Prostate gland (tissue), 2 donors: ENCODE results near the gene ABCB7.
"Not testable (repeated sequence)": the region's sequence is repeated elsewhere in the genome, so short reads cannot be mapped to it uniquely, and the experiment has no call there.

Experiments used
- POLR2A ChIP-seq: fragments of 450-650 bp; IDR thresholded peaks from one replicate; pipeline ENCODE4 v1.6.1; 2016; ENCODE audit warnings: antibody characterized with exemption, mild to moderate bottlenecking
- POLR2AphosphoS5 ChIP-seq: sonication (generic); formaldehyde crosslinking; IDR thresholded peaks from one replicate; pipeline ENCODE4 v1.6.1; 2017; ENCODE audit warnings: antibody characterized with exemption
- TF ChIP-seq, protein P1 (sequence below), 4 experiments: fragments of 200-600 bp in 2 of 4; fragments of 450-650 bp in 2 of 4; sonication (generic) in 2 of 4; IDR thresholded peaks; 1 replicate in 3 of 4; 2 replicates in 1 of 4; pipeline ENCODE4 v1.5.1; 2016 to 2019; ENCODE audit warnings: antibody characterized with exemption in 4 of 4, mild to moderate bottlenecking in 2 of 4, moderate library complexity in 2 of 4

DNA sequence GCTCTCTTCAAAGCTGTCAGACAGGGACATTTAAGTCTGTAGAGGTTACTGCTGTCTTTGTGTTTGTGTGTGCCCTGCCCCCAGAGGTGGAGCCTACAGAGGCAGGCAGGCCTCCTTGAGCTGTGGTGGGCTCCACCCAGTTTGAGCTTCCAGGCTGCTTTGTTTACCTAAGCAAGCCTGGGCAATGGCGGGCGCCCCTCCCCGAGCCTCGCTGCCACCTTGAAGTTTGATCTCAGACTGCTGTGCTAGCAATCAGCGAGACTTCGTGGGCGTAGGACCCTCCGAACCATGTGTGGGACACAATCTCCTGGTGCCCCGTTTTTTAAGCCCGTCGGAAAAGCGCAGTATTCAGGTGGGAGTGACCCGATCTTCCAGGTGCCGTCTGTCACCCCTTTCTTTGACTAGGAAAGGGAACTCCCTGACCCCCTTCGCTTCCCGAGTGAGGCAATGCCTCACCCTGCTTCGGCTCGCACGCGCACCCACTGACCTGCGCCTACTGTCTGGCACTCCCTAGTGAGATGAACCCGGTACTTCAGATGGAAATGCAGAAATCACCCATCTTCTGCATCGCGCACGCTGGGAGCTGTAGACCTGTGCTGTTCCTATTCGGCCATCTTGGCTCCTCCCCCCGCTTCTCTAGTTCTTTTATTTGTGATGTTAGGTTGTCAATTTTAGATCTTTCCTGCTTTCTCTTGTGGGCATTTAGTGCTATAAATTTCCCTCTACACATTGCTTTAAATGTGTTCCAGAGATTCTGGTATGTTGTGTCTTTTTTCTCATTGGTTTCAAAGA, 32.5 kb upstream of the ABCB7 start:
- TF ChIP-seq, protein P1, sequence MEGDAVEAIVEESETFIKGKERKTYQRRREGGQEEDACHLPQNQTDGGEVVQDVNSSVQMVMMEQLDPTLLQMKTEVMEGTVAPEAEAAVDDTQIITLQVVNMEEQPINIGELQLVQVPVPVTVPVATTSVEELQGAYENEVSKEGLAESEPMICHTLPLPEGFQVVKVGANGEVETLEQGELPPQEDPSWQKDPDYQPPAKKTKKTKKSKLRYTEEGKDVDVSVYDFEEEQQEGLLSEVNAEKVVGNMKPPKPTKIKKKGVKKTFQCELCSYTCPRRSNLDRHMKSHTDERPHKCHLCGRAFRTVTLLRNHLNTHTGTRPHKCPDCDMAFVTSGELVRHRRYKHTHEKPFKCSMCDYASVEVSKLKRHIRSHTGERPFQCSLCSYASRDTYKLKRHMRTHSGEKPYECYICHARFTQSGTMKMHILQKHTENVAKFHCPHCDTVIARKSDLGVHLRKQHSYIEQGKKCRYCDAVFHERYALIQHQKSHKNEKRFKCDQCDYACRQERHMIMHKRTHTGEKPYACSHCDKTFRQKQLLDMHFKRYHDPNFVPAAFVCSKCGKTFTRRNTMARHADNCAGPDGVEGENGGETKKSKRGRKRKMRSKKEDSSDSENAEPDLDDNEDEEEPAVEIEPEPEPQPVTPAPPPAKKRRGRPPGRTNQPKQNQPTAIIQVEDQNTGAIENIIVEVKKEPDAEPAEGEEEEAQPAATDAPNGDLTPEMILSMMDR (IDR thresholded peaks at IDR 0.05): not testable (repeated sequence)
- not testable (repeated sequence) for TF ChIP-seq POLR2A, POLR2AphosphoS5
